GM18517 (cell line): ENCODE measurements around the gene FGF10.

Experiments
- ATAC-seq: cut with Tn5 transposase; IDR thresholded peaks from one replicate; pipeline ENCODE4 v1.9.1; 2021; ENCODE audit warnings: mild to moderate bottlenecking, moderate library complexity; ENCODE audit not compliant: unreplicated experiment

The FGF10 gene

GRCh38 chr5:44260793-44261192 is 128.4 kb downstream of the FGF10 start:
- no peak for ATAC-seq

- no peak for ATAC-seq
Observed at GRCh38 chr5:44257653-44258365, 131.4 kb downstream of the FGF10 start.

GRCh38 chr5:44257221-44257620 is 132.0 kb downstream of the FGF10 start:
- no peak for ATAC-seq
